ENCODE results near the gene C1QTNF6.

DNA sequence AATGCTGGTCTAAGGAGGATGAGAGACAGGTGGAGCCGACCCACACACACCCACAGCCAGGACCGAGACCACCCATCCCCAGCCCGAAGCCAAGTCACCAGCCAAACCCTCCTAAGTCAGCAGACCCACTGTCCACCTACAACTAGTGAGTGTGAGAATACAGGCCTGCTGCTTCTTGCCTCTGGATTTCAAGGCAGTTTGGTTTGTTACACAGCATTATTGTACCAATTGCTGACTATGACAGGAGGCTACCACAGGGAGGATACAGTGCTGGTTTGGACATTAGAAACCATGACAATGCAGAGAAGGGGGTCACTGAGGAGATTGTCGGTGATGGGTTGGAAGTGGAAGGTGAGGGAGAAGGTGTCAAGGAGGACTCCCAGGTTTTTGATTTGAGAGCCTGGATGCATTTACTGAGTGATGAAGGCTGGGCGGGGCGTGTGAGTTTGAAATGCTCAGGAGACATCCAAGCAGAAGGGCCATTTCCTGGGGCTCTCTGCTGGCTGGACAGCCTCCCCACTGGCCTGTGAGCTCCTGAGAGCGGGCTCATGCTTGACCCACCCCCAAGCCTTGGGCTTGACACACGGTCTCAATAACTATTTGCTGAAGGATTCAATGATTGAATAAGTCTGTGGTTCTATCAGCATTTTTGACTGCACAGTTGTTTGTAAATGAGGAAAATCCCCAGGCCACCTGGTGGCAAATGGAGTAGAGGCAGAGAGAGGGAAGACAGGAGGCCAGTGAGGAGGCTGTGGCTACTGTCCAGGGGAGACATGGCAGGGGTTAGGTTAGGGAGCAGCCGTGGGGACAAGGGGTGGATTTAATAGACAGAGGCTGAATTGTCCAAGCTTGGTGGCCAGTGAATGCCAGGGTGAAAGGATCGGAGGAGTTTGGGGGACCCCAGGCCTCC, 33.6 kb upstream of the C1QTNF6 start:
- TF ChIP-seq, protein P1, sequence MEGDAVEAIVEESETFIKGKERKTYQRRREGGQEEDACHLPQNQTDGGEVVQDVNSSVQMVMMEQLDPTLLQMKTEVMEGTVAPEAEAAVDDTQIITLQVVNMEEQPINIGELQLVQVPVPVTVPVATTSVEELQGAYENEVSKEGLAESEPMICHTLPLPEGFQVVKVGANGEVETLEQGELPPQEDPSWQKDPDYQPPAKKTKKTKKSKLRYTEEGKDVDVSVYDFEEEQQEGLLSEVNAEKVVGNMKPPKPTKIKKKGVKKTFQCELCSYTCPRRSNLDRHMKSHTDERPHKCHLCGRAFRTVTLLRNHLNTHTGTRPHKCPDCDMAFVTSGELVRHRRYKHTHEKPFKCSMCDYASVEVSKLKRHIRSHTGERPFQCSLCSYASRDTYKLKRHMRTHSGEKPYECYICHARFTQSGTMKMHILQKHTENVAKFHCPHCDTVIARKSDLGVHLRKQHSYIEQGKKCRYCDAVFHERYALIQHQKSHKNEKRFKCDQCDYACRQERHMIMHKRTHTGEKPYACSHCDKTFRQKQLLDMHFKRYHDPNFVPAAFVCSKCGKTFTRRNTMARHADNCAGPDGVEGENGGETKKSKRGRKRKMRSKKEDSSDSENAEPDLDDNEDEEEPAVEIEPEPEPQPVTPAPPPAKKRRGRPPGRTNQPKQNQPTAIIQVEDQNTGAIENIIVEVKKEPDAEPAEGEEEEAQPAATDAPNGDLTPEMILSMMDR (conservative IDR thresholded peaks at IDR 0.05; ENCODE audit: low read length), result peak; percentile 38; the same call in 1 of the 2 replicates
- no peak for TF ChIP-seq EZH2phosphoT487 (IDR thresholded peaks at IDR 0.05; ENCODE audit: borderline replicate concordance, low read depth, low read length)
